Activated naive CD4-positive, alpha-beta T cell (primary cell): Measurements from ENCODE around the gene NHLRC2.
A peak's percentile ranks its signal among the peaks of the same experiment; 100 is the strongest.
"Not testable (repeated sequence)": the region's sequence is repeated elsewhere in the genome, so short reads cannot be mapped to it uniquely, and the experiment has no call there.

Experiments
- DNase-seq, 4 experiments: peaks; one replicate each; lab custom pipeline; 2025; lab: John Stamatoyannopoulos, UW

NHLRC2 gene

DNA sequence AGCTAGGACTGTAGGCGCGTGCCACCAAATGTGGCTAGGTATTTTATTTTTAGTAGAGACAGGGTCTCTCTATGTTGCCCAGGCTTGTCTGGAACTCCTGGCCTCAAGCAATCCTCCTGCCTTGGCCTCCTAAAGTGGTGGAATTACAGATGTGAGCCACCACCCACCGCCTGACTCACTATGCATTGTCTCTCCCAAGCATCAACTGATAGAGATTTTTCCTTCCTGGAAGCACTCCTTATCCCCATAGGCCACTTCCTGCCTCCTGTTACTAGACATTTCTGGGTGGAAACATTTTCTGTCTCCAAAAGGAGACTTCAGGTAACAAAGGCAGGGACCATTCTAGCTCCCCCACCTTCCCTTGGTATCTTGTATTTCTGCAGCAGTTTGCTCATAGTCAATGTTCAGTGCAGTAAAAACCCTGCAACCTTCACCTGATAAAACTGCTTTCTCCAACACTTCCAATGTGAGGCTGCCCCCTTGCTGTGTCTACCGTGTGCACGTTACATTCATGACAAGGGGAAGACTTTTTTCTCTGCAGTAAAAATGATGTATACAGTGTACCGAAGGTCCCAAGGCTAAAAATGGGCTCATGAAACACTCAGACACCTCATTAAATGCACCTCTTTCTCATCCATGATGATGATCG lies 84.9 kb downstream of the NHLRC2 start:
- DNase-seq: no peak

DNA sequence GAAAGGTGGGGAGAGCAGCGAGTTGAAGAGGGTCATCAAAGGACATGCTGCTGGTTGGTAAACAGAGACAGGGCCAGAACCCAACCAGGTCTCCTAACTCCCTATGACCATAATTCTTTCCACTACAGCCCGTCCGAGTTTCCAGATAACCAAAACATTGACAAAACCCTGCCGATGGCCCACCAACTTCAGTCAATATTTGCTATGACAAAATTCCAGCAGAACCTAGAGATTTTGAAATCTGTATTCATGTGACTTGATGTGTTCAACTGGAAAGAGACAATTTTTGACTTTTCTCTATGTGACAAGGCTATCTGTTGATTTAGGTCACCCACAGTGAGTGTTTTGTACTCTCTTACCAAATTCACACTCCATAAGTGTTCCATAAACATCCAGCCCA lies 86.7 kb downstream of the NHLRC2 start:
- DNase-seq: no peak

DNA sequence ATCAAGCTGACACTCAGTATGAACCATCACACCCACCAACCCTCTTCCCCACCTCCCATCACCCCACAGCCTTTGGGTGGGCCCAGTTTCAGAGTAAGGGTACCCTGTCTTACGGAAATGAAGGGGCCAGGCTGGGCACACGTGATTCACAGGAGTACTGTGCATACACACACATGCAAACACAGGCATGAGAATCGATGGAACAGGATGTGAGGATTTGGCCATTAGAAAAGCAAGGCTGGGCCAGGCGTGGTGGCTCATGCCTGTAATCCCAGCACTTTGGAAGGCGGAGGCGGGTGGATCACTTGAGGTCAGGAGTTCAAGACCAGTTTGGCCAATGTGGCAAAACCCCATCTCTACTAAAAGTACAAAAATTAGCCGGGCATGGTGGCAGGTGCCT lies 88.7 kb downstream of the NHLRC2 start:
- not testable (repeated sequence) for DNase-seq

DNA sequence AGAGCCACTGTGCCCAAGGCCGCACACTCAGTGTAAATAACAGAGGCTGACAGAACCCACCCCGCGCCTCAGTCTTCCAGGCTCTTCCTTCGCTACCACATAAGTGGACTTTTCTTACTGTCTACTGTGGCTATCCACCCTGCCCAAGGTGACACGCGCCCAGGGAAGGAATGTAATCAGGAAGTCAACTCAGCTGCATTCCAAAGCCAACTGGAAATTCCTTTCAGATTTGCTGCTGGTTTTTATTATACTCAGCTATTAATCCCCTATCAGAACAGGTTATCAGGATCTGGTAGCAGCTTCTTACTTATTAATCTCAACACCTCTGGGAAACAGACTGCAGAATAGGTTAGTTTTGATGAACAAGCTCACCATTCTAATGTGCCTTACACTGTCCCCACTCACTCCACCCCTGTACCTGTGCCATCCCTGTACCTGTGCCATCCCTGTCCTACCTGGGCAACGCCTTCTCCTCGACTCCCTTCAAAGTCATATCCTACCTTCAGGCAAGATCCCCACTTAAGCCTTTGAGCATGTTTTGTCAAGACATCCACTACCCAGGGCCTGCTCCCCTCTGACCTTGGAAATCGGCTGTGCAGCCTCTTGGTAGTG lies 90.7 kb downstream of the NHLRC2 start:
- DNase-seq: no peak

DNA sequence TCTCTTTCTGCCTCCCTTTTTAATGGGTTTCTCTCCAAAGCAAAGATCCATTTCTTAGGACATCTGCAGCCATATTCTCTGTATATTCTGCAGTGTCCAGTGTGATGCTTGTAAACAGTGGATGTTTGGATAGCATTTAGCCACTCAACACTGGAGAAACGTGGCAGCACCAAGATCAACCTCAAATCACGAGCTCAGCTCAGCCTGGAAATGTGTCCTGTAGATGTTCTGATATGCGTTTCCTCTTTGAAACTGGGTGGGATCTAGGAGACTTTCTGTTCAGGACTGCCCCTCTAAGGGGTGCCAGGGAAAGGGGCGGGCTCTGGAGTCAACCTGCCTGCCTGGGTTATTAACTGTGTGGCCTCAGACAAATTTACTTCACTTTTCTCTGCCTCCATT lies 91.2 kb downstream of the NHLRC2 start:
- DNase-seq: no peak

DNA sequence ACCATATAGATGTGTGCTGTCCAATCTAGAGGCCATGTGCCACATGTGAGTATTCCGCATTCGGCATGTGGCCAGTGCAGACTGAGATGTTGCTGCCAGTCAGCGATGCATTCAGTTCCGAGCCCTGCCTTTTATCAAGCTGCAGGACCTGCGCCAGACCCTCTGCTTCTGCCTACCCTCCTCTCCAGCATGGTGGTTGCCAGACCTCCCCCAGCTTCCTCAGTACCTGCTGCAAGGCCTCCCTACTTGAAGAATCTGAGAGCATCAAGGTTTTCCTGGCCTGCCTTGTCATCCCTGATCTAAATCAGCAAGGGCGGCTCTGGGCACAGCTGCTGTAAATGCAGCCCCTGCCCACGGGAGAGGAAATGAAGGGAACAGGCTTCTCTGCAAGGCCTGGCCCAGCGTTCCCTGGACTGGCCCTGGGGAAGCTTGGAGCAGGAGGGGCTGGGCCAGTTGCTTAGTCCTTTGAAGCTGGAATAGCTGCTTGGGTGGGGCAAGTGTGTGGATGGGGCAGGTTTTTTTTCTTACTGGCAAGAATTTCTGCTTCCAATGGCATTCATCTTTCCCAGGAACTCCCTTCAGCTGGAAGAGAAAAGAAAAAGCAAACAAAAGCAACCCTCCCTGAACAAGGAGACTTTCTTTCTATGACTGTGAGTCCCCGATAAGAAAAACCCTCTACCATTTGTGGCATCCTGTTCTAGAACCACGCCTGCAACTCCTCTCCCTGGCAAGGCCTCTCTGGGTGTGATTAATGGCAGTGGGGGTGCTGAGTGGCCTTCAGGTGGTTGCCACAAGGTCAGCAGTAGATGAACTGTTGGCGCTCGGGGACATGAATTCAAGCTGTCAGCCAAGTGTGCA lies 93.0 kb downstream of the NHLRC2 start:
- DNase-seq: no peak

DNA sequence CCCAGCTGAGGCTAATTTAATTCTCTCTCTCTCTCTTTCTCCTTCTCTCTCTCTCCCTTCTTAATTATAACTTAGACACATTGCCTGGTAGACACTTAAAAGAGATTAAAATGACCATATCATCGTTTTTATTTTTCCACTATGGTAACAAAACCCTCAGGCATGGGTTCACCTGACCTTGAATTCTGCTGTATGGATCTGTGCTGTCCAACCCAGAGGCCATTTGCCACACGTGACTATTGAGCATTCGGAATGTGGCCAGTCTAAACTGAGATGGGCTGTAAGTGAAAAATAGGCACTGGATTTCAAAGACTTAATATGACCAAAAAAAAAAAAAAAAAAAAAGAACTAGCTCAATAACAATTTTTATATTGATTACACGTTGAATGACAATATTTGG lies 93.6 kb downstream of the NHLRC2 start:
- no peak for DNase-seq

DNA sequence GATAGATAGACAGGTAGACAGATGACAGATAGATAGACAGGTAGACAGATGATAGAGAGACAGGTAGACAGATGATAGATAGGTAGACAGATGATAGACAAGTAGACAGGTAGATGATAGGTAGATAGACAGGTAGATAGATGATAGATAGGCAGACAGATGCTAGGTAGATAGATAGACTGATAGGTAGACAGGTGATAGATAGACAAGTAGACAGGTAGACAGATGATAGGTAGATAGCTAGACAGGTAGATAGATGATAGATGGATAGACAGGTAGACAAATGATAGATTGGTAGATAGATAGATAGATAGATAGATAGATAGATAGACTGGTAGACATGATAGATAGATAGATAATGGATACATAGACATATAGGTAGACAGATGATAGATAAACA lies 95.8 kb downstream of the NHLRC2 start:
- no peak for DNase-seq

DNA sequence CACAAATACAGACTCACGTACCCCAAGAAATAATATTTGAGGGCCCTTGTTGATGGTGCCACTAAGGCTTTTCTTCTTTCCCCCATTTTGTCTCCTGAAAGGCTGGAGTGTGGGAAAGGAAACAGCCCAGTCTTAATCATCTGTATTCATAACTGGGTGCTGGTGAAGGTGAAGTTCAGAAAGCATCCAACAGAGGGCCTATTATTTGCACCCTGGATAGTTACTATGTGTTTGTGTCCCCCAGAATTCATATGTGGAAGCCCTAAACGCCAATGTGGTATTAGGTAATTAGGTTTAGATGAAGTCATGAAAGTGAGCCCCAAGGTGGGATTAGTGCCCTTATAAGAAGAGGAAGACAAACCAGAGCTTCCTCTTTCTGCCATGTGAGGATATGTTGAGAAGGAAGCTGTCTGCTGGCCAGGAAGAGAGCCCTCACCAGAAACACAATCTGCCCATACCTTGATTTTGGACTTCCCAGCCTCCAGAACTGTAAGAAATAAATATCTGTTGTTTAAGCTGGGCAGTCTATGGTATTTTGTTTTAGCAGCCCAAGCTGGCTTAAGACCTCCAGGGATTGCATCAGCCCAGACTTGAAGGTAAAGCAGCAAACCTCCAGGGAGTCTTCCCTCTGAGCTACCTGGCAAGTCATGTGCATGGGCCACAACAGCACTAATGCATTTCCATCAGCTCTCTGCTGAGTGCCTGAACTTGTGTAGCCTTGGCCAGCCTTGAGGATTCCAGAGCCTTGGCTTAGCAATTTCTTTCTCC lies 99.2 kb downstream of the NHLRC2 start:
- DNase-seq: no peak

DNA sequence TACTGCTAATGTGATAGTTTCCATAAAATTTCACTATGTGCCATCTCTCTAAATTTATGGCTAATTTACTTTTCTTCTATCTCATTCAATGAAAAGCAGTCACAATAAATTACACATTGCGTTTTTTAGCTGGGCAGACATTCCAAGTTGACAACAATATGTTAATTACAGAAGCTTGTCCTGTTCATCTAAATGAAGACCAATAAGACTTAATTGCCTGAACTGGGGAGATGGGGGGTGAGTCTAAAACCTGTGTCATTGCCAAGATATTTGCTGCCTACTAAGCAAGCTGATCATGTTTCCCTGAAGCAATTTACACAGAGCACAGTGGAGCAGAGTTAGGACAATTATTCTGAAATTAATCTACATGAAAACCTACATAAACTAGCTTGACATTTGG lies 99.9 kb downstream of the NHLRC2 start:
- no peak for DNase-seq

DNA sequence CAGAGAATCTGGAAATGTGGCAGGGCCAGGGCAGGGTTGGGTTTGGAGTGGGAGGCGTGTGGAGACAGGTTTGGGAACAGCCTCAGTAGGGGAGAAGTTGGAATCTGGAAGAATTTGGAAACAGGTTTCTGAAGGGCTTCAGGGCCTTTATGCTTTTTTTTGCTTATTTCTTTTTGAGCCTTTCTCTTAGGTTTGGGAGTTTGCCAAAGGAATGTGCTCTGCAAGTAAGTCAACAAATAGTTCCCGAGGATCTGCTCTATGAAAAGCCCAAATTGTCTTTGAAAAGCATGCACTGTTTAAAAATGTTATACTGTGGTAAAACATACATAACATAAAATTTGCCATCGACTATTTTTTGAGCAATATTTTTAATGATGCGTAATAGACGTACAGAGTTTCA lies 102.6 kb downstream of the NHLRC2 start:
- no peak for DNase-seq

DNA sequence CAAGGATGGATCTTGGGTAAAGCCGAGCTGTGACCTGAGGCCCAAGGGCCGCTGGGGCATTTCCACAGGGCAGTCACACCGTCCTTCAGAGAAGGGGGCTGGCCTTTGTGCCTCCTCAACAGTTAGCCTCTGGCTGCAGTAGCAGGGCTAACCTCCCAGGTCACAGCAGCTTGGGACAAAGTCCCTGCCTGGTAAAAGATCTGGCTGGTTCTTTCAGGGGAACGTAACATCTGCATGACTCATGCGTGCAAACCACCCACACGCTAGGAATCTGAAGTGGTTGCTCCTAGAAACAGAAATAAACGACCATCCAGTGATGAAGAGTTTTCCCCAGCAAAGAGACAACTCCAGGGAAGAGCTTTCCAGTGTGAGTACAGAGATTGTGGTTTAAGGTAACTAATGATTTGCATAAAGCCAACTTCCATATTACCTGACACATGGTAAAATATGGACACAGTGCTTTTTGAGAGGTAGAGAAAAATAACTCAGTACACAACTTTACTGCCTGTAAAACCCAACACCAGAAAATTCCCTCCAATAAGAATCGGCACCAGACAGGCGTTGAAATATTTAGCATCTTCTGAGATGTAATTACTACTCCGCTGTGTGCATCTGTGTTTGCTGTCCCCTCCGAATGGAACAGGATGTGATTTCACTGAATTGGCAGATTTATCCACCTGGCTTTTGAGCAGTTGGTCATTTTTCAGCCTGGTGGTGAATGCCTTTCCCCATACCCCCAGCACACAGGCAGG lies 104.3 kb downstream of the NHLRC2 start:
- DNase-seq: no peak

DNA sequence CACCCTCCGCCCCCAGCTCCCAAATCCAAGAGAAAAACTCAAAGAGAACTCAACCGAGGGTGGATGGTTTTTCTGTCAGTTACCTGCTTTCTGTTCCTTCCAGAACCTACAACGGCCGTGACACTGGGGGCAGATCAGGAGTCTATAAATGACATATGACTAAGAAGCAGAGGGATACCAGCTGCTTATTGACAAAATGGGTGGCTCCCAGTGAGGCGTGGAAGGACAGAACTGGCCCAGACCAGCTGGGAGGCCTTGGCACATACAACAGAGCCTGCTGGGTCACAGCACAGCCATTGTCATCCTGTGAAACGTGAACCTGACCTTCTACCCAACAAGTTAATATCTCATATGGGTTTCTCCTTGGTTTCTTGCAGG lies 104.9 kb downstream of the NHLRC2 start:
- no peak for DNase-seq

DNA sequence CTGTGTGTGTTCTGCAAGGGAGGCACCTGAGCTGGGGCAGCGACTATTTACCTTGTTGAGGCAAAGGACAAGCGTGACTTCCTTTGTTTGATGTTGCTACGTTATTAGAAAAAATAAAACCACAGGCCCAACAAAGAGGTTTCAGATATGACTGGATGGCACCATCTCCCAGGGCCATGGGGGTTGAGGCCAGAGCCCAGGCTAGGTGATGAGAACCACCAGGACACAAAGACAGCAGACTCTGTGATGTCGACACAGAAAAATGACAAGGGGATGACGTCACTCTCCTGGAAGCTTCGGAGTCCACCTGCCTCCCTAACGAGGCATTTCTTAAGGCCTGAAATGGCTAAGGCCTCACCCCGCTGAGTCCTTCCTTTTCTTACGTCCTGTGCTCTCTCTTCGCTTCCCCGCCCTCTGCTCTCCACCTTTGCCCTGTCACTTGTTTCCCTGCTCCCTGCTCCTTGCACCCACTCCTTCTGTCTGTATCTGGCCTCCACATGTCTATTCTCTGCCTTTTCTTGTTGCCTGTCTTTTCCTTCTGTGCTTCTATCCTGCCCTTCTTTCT lies 106.2 kb downstream of the NHLRC2 start:
- no peak for DNase-seq

DNA sequence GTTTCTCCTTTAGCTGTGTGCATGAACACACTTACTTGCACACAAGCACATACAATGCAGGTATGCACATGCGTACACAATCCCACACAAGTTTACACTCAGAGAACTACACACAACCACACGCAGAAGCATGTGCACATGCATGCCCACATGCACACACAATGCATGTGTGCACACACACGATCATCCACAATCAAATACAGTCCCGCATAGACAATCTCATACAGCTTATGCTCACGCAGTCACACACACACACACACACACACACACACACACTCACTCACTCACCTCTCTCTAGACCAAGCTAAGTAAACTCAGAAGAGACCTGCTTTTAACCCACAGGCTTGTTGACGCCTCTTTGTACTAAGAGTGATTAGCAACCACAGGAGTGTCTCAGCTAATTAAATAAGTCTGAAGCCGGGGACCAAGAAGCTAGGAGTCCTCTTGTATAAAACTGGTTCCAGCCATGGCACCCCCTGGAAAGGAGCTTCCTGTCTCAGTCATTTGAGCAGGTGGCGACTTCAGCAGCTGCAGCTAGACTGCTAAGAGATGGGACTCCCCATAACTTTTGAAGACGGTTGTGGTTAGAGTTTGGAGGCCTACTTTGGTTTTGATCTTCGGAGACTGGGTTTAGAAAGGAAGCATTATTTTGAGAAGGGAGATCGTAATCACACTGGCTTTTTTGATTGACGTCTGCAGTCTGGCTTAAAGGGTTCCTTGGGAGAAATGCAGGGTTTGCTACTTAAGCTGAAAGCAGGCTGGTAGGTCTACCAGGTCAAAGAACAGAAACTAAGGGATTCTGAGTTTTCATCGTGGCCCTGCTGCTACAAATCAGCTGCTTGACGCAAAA lies 106.9 kb downstream of the NHLRC2 start:
- DNase-seq: peak in 3 of 4 experiments; percentile 9 to 39 (median 21)

DNA sequence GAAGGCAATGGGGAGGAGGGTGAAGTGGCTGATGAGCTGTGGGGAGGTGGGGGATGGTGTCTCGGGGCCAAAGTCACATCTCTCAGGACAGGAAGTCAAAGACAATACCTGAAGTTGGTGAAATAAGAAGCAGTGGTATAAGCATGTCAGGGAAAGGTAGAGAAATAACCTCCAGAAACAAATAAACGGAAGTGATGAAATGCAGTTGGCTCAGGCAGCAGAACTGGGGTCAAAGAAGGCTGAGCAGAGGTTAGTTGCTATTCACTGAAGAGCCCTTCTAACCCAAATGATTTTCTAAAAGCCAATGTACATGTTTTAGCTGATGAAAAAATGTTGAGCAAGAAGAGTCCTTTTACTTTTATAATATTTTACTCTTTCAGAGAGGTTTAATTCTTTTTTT lies 110.6 kb downstream of the NHLRC2 start:
- no peak for DNase-seq

DNA sequence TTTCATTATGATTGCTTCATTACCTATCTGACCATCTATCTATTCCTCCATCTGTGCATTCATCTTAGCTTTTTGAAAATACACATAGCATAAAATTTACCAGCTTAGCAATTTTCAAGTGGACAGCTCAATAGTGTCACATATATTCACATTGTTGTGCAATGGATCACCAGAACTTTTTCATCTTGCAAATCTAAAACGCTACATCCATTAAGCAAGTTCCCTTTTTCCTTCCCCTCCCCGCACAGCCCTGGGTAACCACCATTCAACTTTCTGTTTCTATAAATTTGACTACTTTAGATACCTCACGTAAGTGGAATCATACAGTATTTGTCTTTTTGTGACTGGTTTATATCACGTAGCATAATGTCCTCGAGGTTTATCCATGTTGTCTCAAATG lies 111.2 kb downstream of the NHLRC2 start:
- DNase-seq: no peak
